Caco-2 (cell line): Measurements from ENCODE around the gene ZFY. TPM values are rescaled to one million over a fixed set of nuclear protein-coding genes. Genes with fewer than 3 reads are reported as not detected.
"Not testable (repeated sequence)": the region's sequence is repeated elsewhere in the genome, so short reads cannot be mapped to it uniquely, and the experiment has no call there.

Experiments used
- BruUV-seq: library from RNA; stranded (reverse); fragments of 400-500 nt; replicated peaks from 2 replicates; lab custom pipeline; 2021; lab: Mats Ljungman, UMichigan
- CTCF ChIA-PET: fragments of 300-600 bp; sonication (Branson Sonifier 250); formaldehyde crosslinking; loops from one replicate; lab custom pipeline; 2022; ENCODE audit warnings: antibody characterized with exemption; lab: Charles Lee
- POLR2A ChIA-PET: fragments of 300-600 bp; sonication (Branson Sonifier 250); formaldehyde crosslinking; loops from one replicate; lab custom pipeline; 2022; ENCODE audit warnings: antibody characterized with exemption; lab: Charles Lee
- DNase-seq, 2 experiments: peaks; one replicate each; pipeline versions ENCODE4 v3.0.0 to v3.0.0-alpha.2; 2020 to 2022
- H3K27me3 ChIP-seq: replicated peaks from 2 replicates; pipeline ENCODE4 v1.6.0; 2011; ENCODE audit warnings: low read length; ENCODE audit not compliant: control insufficient read depth, insufficient read depth
- H3K36me3 ChIP-seq: 2 replicates; pipeline ENCODE4 v1.5.1; 2011; ENCODE audit warnings: low read length; ENCODE audit not compliant: control insufficient read depth, insufficient read depth
- H3K4me1 ChIP-seq: fragments of 250-450 bp; sonication (Bioruptor Pico); 2 replicates; pipeline ENCODE4 v1.5.1; 2020; ENCODE audit warnings: mild to moderate bottlenecking
- H3K4me3 ChIP-seq: 2 replicates; pipeline ENCODE4 v1.5.1; 2011; ENCODE audit warnings: low read depth, mild to moderate bottlenecking, control low read depth, low read length
- H3K9me3 ChIP-seq: fragments of 250-450 bp; sonication (Bioruptor Pico); 2 replicates; pipeline ENCODE4 v1.5.1; 2020; ENCODE audit warnings: mild to moderate bottlenecking, moderate library complexity
- H3K27ac Mint-ChIP-seq: one replicate; pipeline ENCODE4 v1.8.0; 2022; ENCODE audit warnings: mixed read lengths; ENCODE audit not compliant: unreplicated experiment
- H3K27me3 Mint-ChIP-seq: one replicate; pipeline ENCODE4 v1.8.0; 2022; ENCODE audit warnings: mixed read lengths; ENCODE audit not compliant: insufficient read depth, unreplicated experiment
- H3K36me3 Mint-ChIP-seq: one replicate; pipeline ENCODE4 v1.8.0; 2022; ENCODE audit warnings: mild to moderate bottlenecking, mixed read lengths; ENCODE audit not compliant: insufficient read depth, unreplicated experiment
- H3K4me1 Mint-ChIP-seq: one replicate; pipeline ENCODE4 v1.8.0; 2022; ENCODE audit warnings: low read depth, mixed read lengths; ENCODE audit not compliant: unreplicated experiment
- H3K4me3 Mint-ChIP-seq: one replicate; pipeline ENCODE4 v1.8.0; 2022; ENCODE audit warnings: mild to moderate bottlenecking, moderate library complexity, mixed read lengths; ENCODE audit not compliant: unreplicated experiment
- H3K9me3 Mint-ChIP-seq: one replicate; pipeline ENCODE4 v1.8.0; 2022; ENCODE audit warnings: mixed read lengths; ENCODE audit not compliant: unreplicated experiment
- intact Hi-C: fragments of 100-400 bp; cut with micrococcal nuclease; formaldehyde crosslinking; loops from one replicate; pipeline ENCODE4 v1.10.0; 2022; ENCODE audit not compliant: unreplicated experiment
- total RNA-seq: library from RNA; stranded (reverse); gene quantifications from 2 replicates; pipeline ENCODE4 v1.2.3, GENCODE V29; 2022
- TF ChIP-seq, protein P1 (sequence below), 2 experiments: fragments of 200-600 bp in 1 of 2; IDR thresholded peaks; 1 replicate in 1 of 2; 2 replicates in 1 of 2; pipeline versions ENCODE4 v1.5.1 to v1.8.0; 2011 to 2022; ENCODE audit warnings: antibody characterized with exemption in 1 of 2, control low read depth in 1 of 2, inconsistent platforms in 1 of 2, low read depth in 1 of 2, low read length in 1 of 2, mild to moderate bottlenecking in 1 of 2, moderate library complexity in 1 of 2; ENCODE audit not compliant: insufficient read depth in 1 of 2, severe bottlenecking in 1 of 2, unreplicated experiment in 1 of 2

Gene ZFY
- total RNA-seq, 1 experiment from 2014 or later = not detected

DNA sequence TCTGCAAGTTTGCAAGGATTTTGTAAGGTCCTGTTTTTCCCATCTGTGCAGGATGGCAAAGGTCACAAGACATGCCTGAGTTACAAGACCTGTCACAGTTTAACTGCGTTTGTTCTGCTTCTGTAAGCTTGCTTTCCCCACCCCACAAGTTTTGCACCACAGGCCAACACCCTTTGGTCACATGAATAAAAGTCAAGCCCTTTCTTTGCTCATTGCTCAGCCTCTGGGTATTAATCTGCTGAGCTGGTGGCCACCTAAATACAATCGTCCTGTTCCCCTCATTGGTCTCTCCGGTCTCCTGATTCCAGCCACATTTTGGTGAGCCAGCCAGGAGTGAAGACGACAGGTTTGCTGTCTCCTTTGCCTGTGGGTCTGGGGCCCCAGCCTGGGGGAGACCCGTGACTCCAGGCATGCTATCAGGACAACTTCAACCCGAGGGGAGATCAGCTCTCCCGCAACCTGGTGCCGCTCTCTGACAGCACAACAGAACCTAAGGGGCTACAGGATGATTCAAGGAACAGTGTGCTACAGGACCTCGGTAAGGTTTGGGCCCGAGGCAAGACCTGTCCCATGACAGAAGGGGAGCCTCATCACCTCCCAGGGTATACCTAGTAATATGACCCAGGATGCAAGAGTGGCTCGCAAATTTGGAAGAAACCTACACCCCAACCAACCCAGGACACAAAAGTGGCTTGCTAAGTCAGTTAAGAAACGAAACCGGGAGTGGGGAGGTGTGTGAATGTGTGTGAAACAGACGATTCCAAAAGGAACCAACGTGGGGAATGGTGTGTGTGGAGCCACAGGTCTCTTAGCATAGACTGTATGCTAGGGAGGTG lies 67.7 kb downstream of the ZFY start:
- no TSS peak for BruUV-seq
- Histone ChIP-seq H3K4me1 (no peaks in the 10 kb centered on the region), H3K4me3 (no peak overlapping the region), H3K36me3 (no peaks in the 10 kb centered on the region), H3K9me3 (no peaks in the 10 kb centered on the region), H3K27me3 (no peaks in the 10 kb centered on the region)
- ChIA-PET POLR2A (no interaction called here), CTCF (no interaction called here)
- no peak overlapping the region for H3K27ac Mint-ChIP-seq
- no peaks in the 10 kb centered on the region for H3K27me3 Mint-ChIP-seq
- intact Hi-C loops = no loop called here
- no peaks in the 10 kb centered on the region for H3K36me3 Mint-ChIP-seq
- no peaks in the 10 kb centered on the region for H3K9me3 Mint-ChIP-seq
- no peak overlapping the region for H3K4me3 Mint-ChIP-seq
- TF ChIP-seq, protein P1, sequence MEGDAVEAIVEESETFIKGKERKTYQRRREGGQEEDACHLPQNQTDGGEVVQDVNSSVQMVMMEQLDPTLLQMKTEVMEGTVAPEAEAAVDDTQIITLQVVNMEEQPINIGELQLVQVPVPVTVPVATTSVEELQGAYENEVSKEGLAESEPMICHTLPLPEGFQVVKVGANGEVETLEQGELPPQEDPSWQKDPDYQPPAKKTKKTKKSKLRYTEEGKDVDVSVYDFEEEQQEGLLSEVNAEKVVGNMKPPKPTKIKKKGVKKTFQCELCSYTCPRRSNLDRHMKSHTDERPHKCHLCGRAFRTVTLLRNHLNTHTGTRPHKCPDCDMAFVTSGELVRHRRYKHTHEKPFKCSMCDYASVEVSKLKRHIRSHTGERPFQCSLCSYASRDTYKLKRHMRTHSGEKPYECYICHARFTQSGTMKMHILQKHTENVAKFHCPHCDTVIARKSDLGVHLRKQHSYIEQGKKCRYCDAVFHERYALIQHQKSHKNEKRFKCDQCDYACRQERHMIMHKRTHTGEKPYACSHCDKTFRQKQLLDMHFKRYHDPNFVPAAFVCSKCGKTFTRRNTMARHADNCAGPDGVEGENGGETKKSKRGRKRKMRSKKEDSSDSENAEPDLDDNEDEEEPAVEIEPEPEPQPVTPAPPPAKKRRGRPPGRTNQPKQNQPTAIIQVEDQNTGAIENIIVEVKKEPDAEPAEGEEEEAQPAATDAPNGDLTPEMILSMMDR (IDR thresholded peaks at IDR 0.05; ENCODE audit: insufficient read depth in 1 of 2, low read depth in 1 of 2, low read length in 1 of 2, severe bottlenecking in 1 of 2, unreplicated experiment in 1 of 2) = no peak
- DNase-seq = no peak
- no peaks in the 10 kb centered on the region for H3K4me1 Mint-ChIP-seq

DNA sequence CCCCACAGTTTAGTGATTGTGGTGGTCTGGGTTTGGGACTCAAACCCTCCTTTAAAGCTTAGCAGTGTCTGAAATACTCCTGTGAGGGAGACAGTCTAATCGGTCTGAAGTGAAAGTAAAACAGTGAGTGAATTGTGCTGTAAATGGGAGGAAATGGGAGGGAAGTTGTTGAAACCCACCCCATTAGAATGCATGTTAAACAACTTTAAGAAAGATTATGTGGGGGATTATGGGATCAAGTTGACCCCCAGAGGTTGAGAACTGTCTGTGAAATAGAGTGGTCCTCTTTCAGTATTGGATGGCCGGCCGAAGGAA lies 68.3 kb downstream of the ZFY start:
- no peak for DNase-seq
- H3K4me1 ChIP-seq = no peaks in the 10 kb centered on the region
- H3K4me1 Mint-ChIP-seq = no peaks in the 10 kb centered on the region
- H3K27me3 ChIP-seq = no peaks in the 10 kb centered on the region
- intact Hi-C loops = no loop called here
- H3K36me3 Mint-ChIP-seq = no peaks in the 10 kb centered on the region
- H3K36me3 ChIP-seq = no peaks in the 10 kb centered on the region
- H3K27me3 Mint-ChIP-seq = no peaks in the 10 kb centered on the region
- POLR2A ChIA-PET = no interaction called here
- H3K4me3 Mint-ChIP-seq = no peak overlapping the region
- no peaks in the 10 kb centered on the region for H3K9me3 Mint-ChIP-seq
- CTCF ChIA-PET = no interaction called here
- BruUV-seq = no TSS peak
- H3K4me3 ChIP-seq = no peak overlapping the region
- no peaks in the 10 kb centered on the region for H3K9me3 ChIP-seq
- TF ChIP-seq, protein P1 (IDR thresholded peaks at IDR 0.05; ENCODE audit: insufficient read depth in 1 of 2, low read depth in 1 of 2, low read length in 1 of 2, severe bottlenecking in 1 of 2, unreplicated experiment in 1 of 2) = no peak
- no peak overlapping the region for H3K27ac Mint-ChIP-seq

DNA sequence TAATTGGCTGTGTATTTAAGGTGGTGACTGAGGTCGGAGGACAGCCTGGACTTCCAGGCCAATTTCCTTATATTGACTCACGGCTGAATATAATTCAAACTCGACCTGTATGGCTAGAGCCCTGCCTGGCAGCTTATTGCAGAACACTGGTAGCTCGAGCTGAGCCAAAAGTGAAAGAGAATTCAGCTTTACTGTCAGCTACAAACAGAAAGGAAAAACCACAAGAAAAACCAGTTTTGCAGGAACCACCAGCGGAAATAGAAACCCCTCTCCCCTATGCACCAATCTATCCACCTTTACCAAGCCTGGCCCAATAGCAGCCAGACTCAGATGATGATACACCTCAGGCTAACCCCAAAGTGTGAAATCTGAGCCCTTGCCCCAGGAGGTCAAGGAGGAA lies 68.7 kb downstream of the ZFY start:
- no peak for DNase-seq
- Histone ChIP-seq H3K4me3 (no peak overlapping the region), H3K36me3 (no peaks in the 10 kb centered on the region), H3K27me3 (no peaks in the 10 kb centered on the region), H3K4me1 (no peaks in the 10 kb centered on the region), H3K9me3 (no peaks in the 10 kb centered on the region)
- no peaks in the 10 kb centered on the region for H3K4me1 Mint-ChIP-seq
- TF ChIP-seq, protein P1 (IDR thresholded peaks at IDR 0.05; ENCODE audit: insufficient read depth in 1 of 2, low read depth in 1 of 2, low read length in 1 of 2, severe bottlenecking in 1 of 2, unreplicated experiment in 1 of 2) = no peak
- no TSS peak for BruUV-seq
- no peaks in the 10 kb centered on the region for H3K9me3 Mint-ChIP-seq
- intact Hi-C loops = no loop called here
- H3K36me3 Mint-ChIP-seq = no peaks in the 10 kb centered on the region
- POLR2A ChIA-PET = no interaction called here
- no peak overlapping the region for H3K4me3 Mint-ChIP-seq
- CTCF ChIA-PET = no interaction called here
- H3K27me3 Mint-ChIP-seq = no peaks in the 10 kb centered on the region
- no peak overlapping the region for H3K27ac Mint-ChIP-seq

DNA sequence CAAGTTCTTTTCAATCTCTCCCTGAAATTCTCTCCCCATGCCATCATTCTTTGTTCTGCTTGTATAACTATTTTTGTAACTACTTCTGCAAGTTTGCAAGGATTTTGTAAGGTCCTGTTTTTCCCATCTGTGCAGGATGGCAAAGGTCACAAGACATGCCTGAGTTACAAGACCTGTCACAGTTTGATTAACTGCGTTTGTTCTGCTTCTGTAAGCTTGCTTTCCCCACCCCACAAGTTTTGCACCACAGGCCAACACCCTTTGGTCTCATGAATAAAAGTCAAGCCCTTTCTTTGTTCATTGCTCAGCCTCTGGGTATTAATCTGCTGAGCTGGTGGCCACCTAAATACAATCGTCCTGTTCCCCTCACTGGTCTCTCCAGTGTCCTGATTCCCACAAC lies 70.8 kb downstream of the ZFY start:
- H3K27me3 ChIP-seq, H3K4me1 ChIP-seq, H3K9me3 Mint-ChIP-seq, H3K27me3 Mint-ChIP-seq, DNase-seq, POLR2A ChIA-PET, H3K9me3 ChIP-seq, H3K27ac Mint-ChIP-seq, H3K36me3 ChIP-seq, H3K36me3 Mint-ChIP-seq, H3K4me1 Mint-ChIP-seq, H3K4me3 Mint-ChIP-seq, CTCF ChIA-PET, intact Hi-C loops, H3K4me3 ChIP-seq, BruUV-seq: not testable (repeated sequence)
